ENCODE measurements around the gene ELAC1.

DNA sequence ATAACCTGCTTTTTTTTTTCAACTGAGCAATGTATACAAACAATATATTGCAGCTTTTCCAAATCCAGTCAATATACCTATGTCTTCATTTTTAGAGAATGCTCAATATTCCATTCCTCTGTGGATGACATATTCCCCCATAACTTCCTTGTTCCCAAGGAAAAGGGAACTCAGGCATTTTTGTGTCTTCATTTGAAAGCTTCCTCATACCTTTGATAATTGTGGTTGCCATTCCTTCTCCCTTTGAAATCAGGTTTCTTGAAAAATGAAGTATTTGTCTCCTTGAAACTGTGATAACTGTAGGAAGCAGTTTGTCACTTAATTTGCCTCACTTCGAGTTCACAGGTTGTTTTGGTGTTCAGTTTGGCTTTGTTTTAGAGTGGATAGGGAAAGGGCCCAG, 13.5 kb downstream of the ELAC1 start:
- TF ChIP-seq POLR2AphosphoS5 (IDR thresholded peaks at IDR 0.05; ENCODE audit: low read depth, low read length) = no peak
- TF ChIP-seq POLR2A (IDR thresholded peaks at IDR 0.05; ENCODE audit: low read depth, low read length) = no peak
- no peak for TF ChIP-seq TAF1 (IDR thresholded peaks at IDR 0.05; ENCODE audit: borderline replicate concordance, low read depth, low read length)

All from GM12892 (cell line).